HG03064 (cell line): ENCODE measurements around the gene VTI1A.
"Not testable (repeated sequence)": the region's sequence is repeated elsewhere in the genome, so short reads cannot be mapped to it uniquely, and the experiment has no call there.

Source experiments
- ATAC-seq: cut with Tn5 transposase; IDR thresholded peaks from one replicate; pipeline ENCODE4 v1.9.1; 2021; ENCODE audit warnings: low read depth; ENCODE audit not compliant: unreplicated experiment

VTI1A gene

GRCh38 chr10:112536663-112537062 lies 89.6 kb downstream of the VTI1A start:
- no peak for ATAC-seq

GRCh38 chr10:112538168-112538567 lies 91.2 kb downstream of the VTI1A start:
- no peak for ATAC-seq

GRCh38 chr10:112539340-112539739 lies 92.3 kb downstream of the VTI1A start:
- no peak for ATAC-seq

GRCh38 chr10:112542823-112543222 lies 95.8 kb downstream of the VTI1A start:
- not testable (repeated sequence) for ATAC-seq

- ATAC-seq: no peak
Observed at GRCh38 chr10:112546474-112546873, 99.5 kb downstream of the VTI1A start.

GRCh38 chr10:112548535-112549276 lies 101.7 kb downstream of the VTI1A start:
- no peak for ATAC-seq

GRCh38 chr10:112552593-112553110 lies 105.6 kb downstream of the VTI1A start:
- no peak for ATAC-seq

GRCh38 chr10:112553315-112553714 lies 106.3 kb downstream of the VTI1A start:
- ATAC-seq: no peak

- no peak for ATAC-seq
Observed at GRCh38 chr10:112554263-112554662, 107.2 kb downstream of the VTI1A start.

GRCh38 chr10:112557197-112557596 lies 110.2 kb downstream of the VTI1A start:
- ATAC-seq: no peak

GRCh38 chr10:112558476-112559142 lies 111.6 kb downstream of the VTI1A start:
- ATAC-seq: no peak

GRCh38 chr10:112559349-112559748 lies 112.3 kb downstream of the VTI1A start:
- ATAC-seq: no peak

- ATAC-seq: no peak
Observed at GRCh38 chr10:112562122-112562521, 115.1 kb downstream of the VTI1A start.

- ATAC-seq: no peak
Observed at GRCh38 chr10:112562809-112563663, 116.0 kb downstream of the VTI1A start.

GRCh38 chr10:112564337-112564736 lies 117.3 kb downstream of the VTI1A start:
- no peak for ATAC-seq

GRCh38 chr10:112565434-112566053 lies 118.5 kb downstream of the VTI1A start:
- no peak for ATAC-seq

- no peak for ATAC-seq
Observed at GRCh38 chr10:112570585-112570984, 123.6 kb downstream of the VTI1A start.

GRCh38 chr10:112579578-112579977 lies 132.6 kb downstream of the VTI1A start:
- ATAC-seq: no peak

- ATAC-seq: no peak
Observed at GRCh38 chr10:112580267-112580666, 133.3 kb downstream of the VTI1A start.

GRCh38 chr10:112581921-112582320 lies 134.9 kb downstream of the VTI1A start:
- ATAC-seq: no peak
